ENCODE data around the gene RTTN.

GRCh38 chr18:70232261-70232660 lies 26.8 kb upstream of the RTTN start:
- TF ChIP-seq CTCF (IDR thresholded peaks at IDR 0.05; ENCODE audit: low read depth, low read length, missing input control) (no peak), TAF1 (conservative IDR thresholded peaks at IDR 0.05) (no peak)
